K562 treated with DMSO at 1 percent for 4 hours (cell line): ENCODE data around the gene ITIH1. TPM values are rescaled to one million over a fixed set of nuclear protein-coding genes. Genes with fewer than 3 reads are reported as not detected.

Source experiments
- total RNA-seq: library from RNA; unstranded; fragments of 300-600 nt; gene quantifications from 2 replicates; pipeline ENCODE4 v1.2.3, GENCODE V29; 2022; ENCODE audit not compliant: insufficient read depth

ITIH1 gene, protein sequence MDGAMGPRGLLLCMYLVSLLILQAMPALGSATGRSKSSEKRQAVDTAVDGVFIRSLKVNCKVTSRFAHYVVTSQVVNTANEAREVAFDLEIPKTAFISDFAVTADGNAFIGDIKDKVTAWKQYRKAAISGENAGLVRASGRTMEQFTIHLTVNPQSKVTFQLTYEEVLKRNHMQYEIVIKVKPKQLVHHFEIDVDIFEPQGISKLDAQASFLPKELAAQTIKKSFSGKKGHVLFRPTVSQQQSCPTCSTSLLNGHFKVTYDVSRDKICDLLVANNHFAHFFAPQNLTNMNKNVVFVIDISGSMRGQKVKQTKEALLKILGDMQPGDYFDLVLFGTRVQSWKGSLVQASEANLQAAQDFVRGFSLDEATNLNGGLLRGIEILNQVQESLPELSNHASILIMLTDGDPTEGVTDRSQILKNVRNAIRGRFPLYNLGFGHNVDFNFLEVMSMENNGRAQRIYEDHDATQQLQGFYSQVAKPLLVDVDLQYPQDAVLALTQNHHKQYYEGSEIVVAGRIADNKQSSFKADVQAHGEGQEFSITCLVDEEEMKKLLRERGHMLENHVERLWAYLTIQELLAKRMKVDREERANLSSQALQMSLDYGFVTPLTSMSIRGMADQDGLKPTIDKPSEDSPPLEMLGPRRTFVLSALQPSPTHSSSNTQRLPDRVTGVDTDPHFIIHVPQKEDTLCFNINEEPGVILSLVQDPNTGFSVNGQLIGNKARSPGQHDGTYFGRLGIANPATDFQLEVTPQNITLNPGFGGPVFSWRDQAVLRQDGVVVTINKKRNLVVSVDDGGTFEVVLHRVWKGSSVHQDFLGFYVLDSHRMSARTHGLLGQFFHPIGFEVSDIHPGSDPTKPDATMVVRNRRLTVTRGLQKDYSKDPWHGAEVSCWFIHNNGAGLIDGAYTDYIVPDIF
- total RNA-seq: not detected in 2 replicates

DNA sequence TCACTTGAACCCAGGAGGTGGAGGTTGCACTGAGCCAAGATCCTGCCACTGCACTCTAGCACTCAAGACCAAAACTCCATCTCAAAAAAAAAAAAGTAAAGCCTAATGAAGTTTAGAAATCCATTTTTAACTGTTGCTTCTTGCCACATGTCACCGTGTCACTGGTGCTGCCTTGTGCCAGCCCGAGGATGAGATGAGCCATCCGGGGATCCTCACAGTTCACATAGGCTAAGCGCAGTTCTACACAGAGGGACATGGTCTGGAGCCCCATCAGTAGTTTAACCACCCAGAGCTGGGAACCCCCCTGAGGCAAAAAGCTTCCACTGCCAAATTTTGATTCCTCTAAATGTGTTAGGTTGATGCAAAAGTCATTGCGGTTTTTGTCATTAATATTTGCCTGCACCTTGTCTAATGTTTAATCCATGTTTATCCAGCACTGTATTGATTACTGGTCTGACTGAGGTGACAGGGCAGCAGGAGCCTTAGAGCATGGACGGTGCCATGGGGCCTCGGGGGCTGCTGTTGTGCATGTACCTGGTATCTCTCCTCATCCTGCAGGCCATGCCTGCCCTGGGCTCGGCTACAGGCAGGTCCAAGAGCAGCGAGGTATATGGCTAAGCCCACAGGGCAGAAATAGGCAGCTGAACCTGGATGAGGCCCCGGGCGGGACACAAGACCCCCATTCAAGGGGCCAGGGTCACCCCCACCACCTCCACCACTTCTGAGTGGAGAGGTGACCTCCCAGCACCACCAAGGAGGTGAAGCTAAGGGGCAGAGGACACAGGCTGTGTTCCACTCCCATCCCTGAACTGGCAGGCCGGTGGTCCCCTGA is at the start of gene ITIH1:
Gene ITIH1, plus strand, starts transcription at position 473 of the 832 bp plus-strand sequence. Its CDS starts 17 bp downstream, at position 490.

GRCh38 chr3:52770496-52771333 is 6.7 kb upstream of the ITIH1 start, which contains the start of gene NEK4:
NEK4 (minus strand) TSS chr3:52770940; CDS start chr3:52770746, 194 bp downstream.

DNA sequence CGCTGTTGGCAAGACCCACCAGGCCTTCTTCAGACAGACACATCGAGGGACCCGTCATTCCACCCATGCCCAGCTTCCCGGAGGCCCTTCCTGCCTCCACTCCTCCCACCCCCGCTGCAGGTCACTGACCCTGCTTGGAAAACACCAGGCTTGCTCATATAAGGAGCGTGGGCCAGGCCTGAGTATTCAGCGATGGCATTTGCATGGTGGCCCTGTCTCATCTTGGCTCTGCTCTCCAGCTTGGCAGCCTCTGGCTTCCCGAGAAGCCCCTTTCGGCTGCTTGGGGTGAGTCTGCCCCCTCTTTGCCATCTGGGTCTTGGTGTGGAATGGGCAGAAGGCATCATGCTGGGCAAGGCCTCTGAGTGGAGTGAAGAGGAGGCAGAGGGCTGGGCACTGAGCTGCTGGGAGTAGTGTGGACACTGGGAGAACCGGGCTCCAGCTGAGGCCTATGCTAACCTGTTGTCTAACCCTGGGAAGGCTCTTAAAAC is 17.3 kb downstream of the ITIH1 start, which contains the start of gene ITIH3:
Gene ITIH3, plus strand, starts transcription at position 185 of the 488 bp plus-strand sequence. Its CDS starts 8 bp downstream, at position 193.

DNA sequence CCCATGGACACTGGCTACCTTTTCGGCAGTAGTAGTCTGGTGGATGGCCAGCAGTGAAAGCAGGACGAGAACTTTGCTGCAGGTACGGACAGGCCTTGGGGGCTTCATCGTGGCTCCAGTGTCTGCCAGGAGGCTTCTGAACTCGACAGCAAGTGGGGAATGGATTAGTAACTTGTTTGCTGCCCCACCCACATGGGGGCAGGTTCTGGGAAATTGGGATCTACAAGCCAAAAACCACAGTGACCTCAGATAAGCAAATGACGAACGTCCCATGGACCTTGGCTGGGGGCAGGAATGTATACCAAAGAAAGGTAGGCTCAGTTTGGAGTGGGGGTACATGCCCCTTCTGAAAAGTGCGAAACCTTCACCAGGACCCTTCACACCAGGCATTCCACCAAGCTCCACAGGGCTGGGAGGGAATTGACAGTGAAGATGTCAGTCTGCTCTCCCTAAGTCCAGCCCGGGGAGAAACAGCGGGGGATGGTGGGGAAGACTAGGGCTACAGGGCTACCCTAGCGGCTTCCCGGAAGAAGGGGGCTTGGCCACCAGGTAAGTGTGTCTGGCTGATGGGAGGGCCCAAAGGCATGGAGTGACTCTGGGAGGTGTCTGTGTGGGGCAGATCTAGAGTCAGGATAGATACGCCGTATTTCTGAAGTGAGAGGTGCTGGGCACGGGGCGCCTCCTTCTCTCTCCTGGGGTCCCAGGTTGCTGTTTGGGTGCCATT is 53.3 kb downstream of the ITIH1 start, which contains the start of gene ITIH4:
Gene ITIH4, minus strand, starts transcription at position 138 of the 724 bp plus-strand sequence. Its CDS starts 30 bp downstream, at position 108.

DNA sequence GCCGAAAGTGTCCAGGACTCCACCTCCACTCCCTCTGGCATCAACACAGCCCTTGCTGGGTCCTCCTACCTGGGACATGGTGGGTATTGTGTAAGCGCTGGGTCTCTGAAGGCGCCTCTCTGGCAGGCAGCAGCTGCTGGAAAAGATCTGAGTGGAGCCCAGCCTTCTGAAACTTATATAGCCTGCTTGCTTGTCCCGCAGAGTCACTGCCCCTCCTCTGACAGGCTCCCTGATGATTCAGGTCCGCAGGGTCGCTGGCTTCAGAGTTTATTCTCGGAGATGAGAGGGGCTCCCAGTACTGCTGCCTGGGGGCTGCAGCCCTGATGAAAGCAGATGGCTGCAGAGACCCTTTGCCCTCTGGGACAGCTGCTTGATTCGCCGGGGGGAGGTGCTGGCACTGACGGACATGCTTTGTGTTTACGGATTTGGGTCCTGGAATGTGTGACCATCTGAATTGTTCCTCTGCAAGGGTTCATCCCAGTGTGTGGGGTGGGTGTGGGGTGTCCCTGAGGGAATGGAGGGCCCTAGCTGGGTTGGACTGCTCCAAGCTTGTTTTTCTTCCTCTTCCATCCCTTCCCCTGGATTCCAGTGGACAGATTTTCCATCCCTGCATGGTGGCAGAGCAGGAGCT is 57.6 kb downstream of the ITIH1 start, which contains the start of gene MUSTN1:
Gene MUSTN1, minus strand, starts transcription at position 149 of the 631 bp plus-strand sequence. Its CDS starts 71 bp downstream, at position 78.

Other genes with a start within 250 kb of the ITIH1 start
- 219 and 226 TPM in 2 replicates for gene NT5DC2, start 243.7 kb upstream of the ITIH1 start, total RNA-seq
- gene UQCC5, start 241.0 kb upstream of the ITIH1 start, total RNA-seq: 4.0 and 37.3 TPM in 2 replicates
- gene PBRM1, start 91.7 kb upstream of the ITIH1 start, total RNA-seq: 18.0 and 19.6 TPM in 2 replicates
- gene GNL3, start 91.6 kb upstream of the ITIH1 start, total RNA-seq: 25.1 and 33.0 TPM in 2 replicates
- 31.8 and 35.5 TPM in 2 replicates for gene GLT8D1, start 71.8 kb upstream of the ITIH1 start, total RNA-seq
- gene SPCS1, start 71.5 kb upstream of the ITIH1 start, total RNA-seq: 63.1 and 82.8 TPM in 2 replicates
- 7.2 and 10.7 TPM in 2 replicates for gene NEK4, start 6.7 kb upstream of the ITIH1 start, total RNA-seq
- gene ITIH3, start 17.2 kb downstream of the ITIH1 start, total RNA-seq: not detected in 2 replicates
- not detected in 2 replicates for gene ITIH4, start 53.1 kb downstream of the ITIH1 start, total RNA-seq
- gene MUSTN1, start 57.4 kb downstream of the ITIH1 start, total RNA-seq: 2.8 and 8.5 TPM in 2 replicates
- 7.3 and 9.0 TPM in 2 replicates for gene STIMATE, start 119.9 kb downstream of the ITIH1 start, total RNA-seq